Pancreas (tissue), 10 donors: ENCODE measurements around the gene PAWR. TPM values are rescaled to one million over a fixed set of nuclear protein-coding genes. Genes with fewer than 3 reads are reported as not detected.
"Not testable (repeated sequence)": the region's sequence is repeated elsewhere in the genome, so short reads cannot be mapped to it uniquely, and the experiment has no call there.

ENCODE experiments used
- ATAC-seq, 4 donors: fragments of 200-7000 bp; cut with Tn5 transposase; one replicate each; pipeline versions ENCODE4 v1.8.0 to v1.9.1; 2020; ENCODE audit warnings: mild to moderate bottlenecking in 4 of 4, moderate library complexity in 4 of 4
- DNase-seq, 6 donors: peaks; one replicate each; pipeline ENCODE4 v3.0.0-alpha.2; 2020
- FAIRE-seq: peaks from 2 replicates; lab custom pipeline; 2012; peaks lifted over from hg19 to GRCh38; lab: Jason Lieb, UNC
- H3K27ac ChIP-seq, 4 donors: fragments of 200-600 bp; sonication (generic); 1 replicate in 3 of 4; 2 replicates in 1 of 4; pipeline versions ENCODE4 v1.5.0 to v1.8.0; 2020
- H3K27me3 ChIP-seq, 4 donors: fragments of 200-600 bp; one replicate each; pipeline ENCODE4 v1.8.0; 2021
- H3K36me3 ChIP-seq, 3 donors: fragments of 200-600 bp; sonication (generic) in 1 of 3; one replicate each; pipeline versions ENCODE4 v1.5.0 to v1.8.0; 2020 to 2021
- H3K4me1 ChIP-seq, 3 donors: fragments of 200-600 bp; one replicate each; pipeline ENCODE4 v1.8.0; 2021
- H3K4me3 ChIP-seq, 4 donors: fragments of 200-600 bp; sonication (generic) in 2 of 4; one replicate each; pipeline versions ENCODE4 v1.5.0 to v1.8.0; 2020 to 2021
- H3K9me3 ChIP-seq, 4 donors: fragments of 200-600 bp; one replicate each; pipeline ENCODE4 v1.8.0; 2021
- WGBS, 2 donors: extraction: QIAGEN DNeasy Blood & Tissue Kit; methylation state at CpG; one replicate each; pipeline ENCODE4 v1.1.7; 2013; 5-methylcytosine and 5-hydroxymethylcytosine counted together
- intact Hi-C, 3 donors: fragments of 100-400 bp; cut with DNase I; formaldehyde crosslinking; loops; one replicate each; pipeline versions ENCODE4 v1.11.1 to v1.14.2; 2022
- polyA plus RNA-seq, 2 donors: library from polyadenylated mRNA; stranded (reverse); fragments of 200-250 nt; gene quantifications; one replicate each; pipeline ENCODE4 v1.2.3, GENCODE V29; 2013
- total RNA-seq, 6 donors: library from RNA; stranded (reverse); fragmentation: NEBNext Ultra II Directional in 4 of 6; extraction: Animal tissue kit (Norgen Biotek cat#: 25700) in 4 of 6; gene quantifications; one replicate each; pipeline versions ENCODE4 v1.2.1 to v1.2.4, GENCODE V29; 2021 to 2023
- TF ChIP-seq, protein P1 (sequence below), 4 donors: fragments of 200-600 bp; sonication (generic) in 3 of 4; IDR thresholded peaks; one replicate each; pipeline versions ENCODE4 v1.5.0 to v1.8.0; 2021; ENCODE audit warnings: antibody characterized with exemption in 4 of 4
- donor health status: healthy with polysubstance abuse.
- donor health status: DM: no; HTN: no; CAD: no; lungs with moderate emphysema.
- donor health status: DM: no; HTN: no; CAD: no.
- donor health status: control.
- donor health status: control.
- donor health status: Bipolar disorder and iron deficiency.
- donor health status: DM: yes; HTN: yes; CAD: no.
- donor health status: DM: no; HTN: no; CAD: no.
- donor health status: DM: no; HTN: no; CAD: no.
- donor health status: DM: yes; HTN: yes; CAD: no.

PAWR gene
- total and polyA plus RNA-seq, 8 donors = 18.8 to 64.4 (median 37.3) TPM

DNA sequence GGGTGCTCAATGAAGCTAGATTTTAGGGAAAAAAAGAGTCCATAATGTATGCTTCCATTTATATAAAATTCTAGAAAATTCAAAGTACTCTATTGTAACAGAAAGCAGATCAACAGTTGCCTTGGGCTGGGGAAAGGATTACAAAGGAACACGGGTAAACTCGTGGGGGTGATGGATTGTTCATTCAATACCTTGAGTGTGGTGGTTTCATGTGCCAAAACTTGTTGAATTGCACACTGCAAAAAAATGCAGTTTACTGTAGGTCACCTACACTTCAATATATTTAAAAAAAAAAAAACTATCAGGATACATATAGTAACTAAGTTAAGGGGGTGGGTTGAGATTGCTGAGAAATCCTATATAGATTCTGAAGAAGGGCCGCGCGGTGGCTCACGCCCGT lies 33.6 kb downstream of the PAWR start:
- DNase-seq (no peak), ATAC-seq (no peak)
- TF ChIP-seq, protein P1, sequence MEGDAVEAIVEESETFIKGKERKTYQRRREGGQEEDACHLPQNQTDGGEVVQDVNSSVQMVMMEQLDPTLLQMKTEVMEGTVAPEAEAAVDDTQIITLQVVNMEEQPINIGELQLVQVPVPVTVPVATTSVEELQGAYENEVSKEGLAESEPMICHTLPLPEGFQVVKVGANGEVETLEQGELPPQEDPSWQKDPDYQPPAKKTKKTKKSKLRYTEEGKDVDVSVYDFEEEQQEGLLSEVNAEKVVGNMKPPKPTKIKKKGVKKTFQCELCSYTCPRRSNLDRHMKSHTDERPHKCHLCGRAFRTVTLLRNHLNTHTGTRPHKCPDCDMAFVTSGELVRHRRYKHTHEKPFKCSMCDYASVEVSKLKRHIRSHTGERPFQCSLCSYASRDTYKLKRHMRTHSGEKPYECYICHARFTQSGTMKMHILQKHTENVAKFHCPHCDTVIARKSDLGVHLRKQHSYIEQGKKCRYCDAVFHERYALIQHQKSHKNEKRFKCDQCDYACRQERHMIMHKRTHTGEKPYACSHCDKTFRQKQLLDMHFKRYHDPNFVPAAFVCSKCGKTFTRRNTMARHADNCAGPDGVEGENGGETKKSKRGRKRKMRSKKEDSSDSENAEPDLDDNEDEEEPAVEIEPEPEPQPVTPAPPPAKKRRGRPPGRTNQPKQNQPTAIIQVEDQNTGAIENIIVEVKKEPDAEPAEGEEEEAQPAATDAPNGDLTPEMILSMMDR (IDR thresholded peaks at IDR 0.05) = no peak

DNA sequence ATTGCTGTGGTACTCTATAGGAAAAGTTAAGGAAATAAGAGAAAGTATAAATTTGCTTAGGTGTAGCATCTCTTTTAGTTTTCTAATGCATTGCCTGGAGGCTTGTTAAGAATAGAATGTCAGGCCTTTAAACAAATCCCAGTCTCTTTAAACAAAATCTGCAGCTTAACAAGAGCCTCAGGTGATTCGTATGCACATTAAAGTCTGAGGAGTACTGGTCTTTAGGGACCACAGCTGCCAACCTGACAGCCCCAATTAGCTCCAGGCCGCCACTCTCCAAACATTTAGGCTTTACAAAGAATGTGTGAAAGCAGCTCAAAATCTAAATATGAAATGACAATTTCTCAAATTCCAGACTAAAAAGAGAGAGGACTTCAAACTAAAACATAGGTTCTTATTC lies 35.7 kb downstream of the PAWR start:
- WGBS, 2 donors = 87 to 95% methylated on average over 2 of the region's 2 CpGs
- Histone ChIP-seq H3K27ac (no peak overlapping the region), H3K36me3 (no peaks in the 10 kb centered on the region), H3K4me3 (no peak overlapping the region), H3K9me3 (no peaks in the 10 kb centered on the region), H3K4me1 (peaks cover 6 to 9% (median 7%) of the 10 kb centered on the region in 3 donors), H3K27me3 (no peaks in the 10 kb centered on the region)
- intact Hi-C loops = no loop called here
- TF ChIP-seq, protein P1 (IDR thresholded peaks at IDR 0.05) = no peak
- ATAC-seq = no peak
- no peak for FAIRE-seq
- no peak for DNase-seq

More for the DNA sequence above, 33.6 kb downstream of the PAWR start:
- WGBS, 2 donors = 94 to 95% methylated on average over 7 of the region's 7 CpGs
- intact Hi-C loops = no loop called here
- no peak overlapping the region for H3K27ac ChIP-seq
- H3K27me3 ChIP-seq = no peaks in the 10 kb centered on the region
- peaks cover 7 to 10% (median 10%) of the 10 kb centered on the region in 3 donors for H3K4me1 ChIP-seq
- FAIRE-seq = no peak
- no peak overlapping the region for H3K4me3 ChIP-seq
- no peaks in the 10 kb centered on the region for H3K36me3 ChIP-seq
- H3K9me3 ChIP-seq = no peaks in the 10 kb centered on the region

DNA sequence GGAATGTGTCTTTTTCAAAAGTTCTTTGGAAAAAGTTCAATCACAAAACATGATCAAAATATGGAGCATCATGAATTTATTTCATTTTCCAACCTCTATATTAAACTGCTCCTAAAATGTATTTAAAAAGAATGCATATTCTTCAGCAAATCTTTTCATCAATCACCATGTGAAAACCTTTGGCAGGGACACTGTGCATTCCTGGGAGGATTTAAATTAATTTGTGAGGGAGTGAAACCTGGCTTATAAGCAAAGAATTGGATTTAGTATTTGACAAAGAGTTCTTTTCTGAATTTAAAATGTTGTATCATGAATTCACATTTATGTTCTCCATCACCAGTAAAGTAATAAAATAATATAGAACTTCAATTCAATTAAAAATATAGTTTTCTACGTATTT lies 38.2 kb downstream of the PAWR start:
- H3K36me3 ChIP-seq = no peaks in the 10 kb centered on the region
- intact Hi-C loops = no loop called here
- 89 to 95% methylated on average over 1 of the region's 1 CpG for WGBS, 2 donors
- H3K27ac ChIP-seq = no peak overlapping the region
- no peak for DNase-seq
- no peak overlapping the region for H3K4me3 ChIP-seq
- no peak for FAIRE-seq
- H3K4me1 ChIP-seq = no peaks in the 10 kb centered on the region
- TF ChIP-seq, protein P1 (IDR thresholded peaks at IDR 0.05) = no peak
- H3K27me3 ChIP-seq = no peaks in the 10 kb centered on the region
- no peak for ATAC-seq
- no peaks in the 10 kb centered on the region for H3K9me3 ChIP-seq

DNA sequence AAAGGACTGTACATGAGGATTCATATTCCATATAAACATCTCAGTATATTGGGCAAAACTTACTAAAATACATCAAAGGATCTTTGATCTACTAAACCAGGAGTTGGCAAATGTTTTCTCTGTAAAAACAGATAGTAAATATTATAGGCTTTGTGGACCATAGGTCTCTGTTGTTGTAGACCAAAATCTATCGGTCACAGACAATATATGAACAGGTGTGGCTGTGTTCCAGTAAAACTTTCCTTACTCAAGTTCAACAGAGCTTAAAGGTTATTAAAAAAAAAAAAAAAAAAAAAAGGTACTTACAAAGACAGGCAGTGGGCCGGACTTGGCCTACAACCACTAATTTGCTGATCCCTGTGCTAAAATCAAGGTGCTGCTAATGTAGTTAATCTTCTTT lies 40.3 kb downstream of the PAWR start:
- H3K27me3 ChIP-seq = no peaks in the 10 kb centered on the region
- 68 to 75% methylated on average over 2 of the region's 2 CpGs for WGBS, 2 donors
- H3K4me1 ChIP-seq = peaks cover 0 to 4% (median 3%) of the 10 kb centered on the region in 3 donors
- no peak for FAIRE-seq
- no peaks in the 10 kb centered on the region for H3K36me3 ChIP-seq
- DNase-seq = no peak
- TF ChIP-seq, protein P1 (IDR thresholded peaks at IDR 0.05) = no peak
- H3K4me3 ChIP-seq = no peak overlapping the region
- no peak overlapping the region for H3K27ac ChIP-seq
- intact Hi-C loops = no loop called here
- no peaks in the 10 kb centered on the region for H3K9me3 ChIP-seq
- no peak for ATAC-seq

DNA sequence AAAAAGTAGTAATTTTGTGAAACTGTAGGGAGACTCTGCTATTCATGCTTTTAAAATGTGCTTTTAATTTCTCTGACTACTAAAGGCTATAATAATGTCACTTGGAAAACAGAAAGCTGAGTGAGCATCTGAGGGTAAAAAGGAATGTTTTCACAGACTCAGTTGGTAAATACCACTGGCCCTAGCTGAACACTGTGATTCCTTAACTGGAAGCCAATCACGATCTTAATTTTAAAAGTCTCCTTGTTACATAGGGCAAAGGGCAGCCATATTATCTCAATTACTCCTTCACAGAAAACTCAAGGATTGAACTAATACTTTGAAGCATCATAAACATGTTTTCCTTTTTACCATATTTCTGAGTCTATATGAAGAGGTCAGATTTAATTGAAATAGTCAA lies 41.9 kb downstream of the PAWR start:
- Histone ChIP-seq H3K4me3 (no peak overlapping the region), H3K27me3 (no peaks in the 10 kb centered on the region), H3K27ac (no peak overlapping the region), H3K4me1 (peaks cover 2 to 17% (median 8%) of the 10 kb centered on the region in 3 donors), H3K36me3 (no peaks in the 10 kb centered on the region), H3K9me3 (no peaks in the 10 kb centered on the region)
- TF ChIP-seq, protein P1 (IDR thresholded peaks at IDR 0.05) = no peak
- FAIRE-seq (no peak), ATAC-seq (no peak), DNase-seq (no peak)
- WGBS, 2 donors = 34 to 45% methylated on average over 1 of the region's 1 CpG
- intact Hi-C loops = no loop called here

DNA sequence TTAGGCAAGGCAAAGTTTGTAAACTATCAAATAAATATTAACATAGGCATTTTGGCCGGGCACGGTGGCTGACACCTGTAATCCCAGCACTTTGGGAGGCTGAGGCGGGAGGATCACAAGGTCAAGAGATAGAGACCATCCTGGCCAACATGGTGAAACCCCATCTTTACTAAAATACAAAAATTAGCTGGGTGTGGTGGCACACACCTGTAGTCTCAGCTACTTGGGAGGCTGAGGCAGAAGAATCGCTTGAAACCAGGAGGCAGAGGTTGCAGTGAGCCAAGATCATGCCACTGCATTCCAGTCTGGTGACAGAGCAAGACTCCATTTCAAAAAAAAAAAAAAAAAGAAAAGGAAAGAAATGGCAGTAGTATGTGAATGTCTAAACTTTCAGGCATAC lies 43.9 kb downstream of the PAWR start:
- H3K36me3 ChIP-seq, H3K27ac ChIP-seq, DNase-seq, FAIRE-seq, H3K9me3 ChIP-seq, ATAC-seq, intact Hi-C loops, H3K4me3 ChIP-seq, H3K27me3 ChIP-seq: not testable (repeated sequence)
- 97 to 100% methylated on average over 4 of the region's 4 CpGs for WGBS, 2 donors
- H3K4me1 ChIP-seq = peaks cover 3 to 21% (median 13%) of the 10 kb centered on the region in 3 donors
